GM11168 (cell line): ENCODE results near the gene BNIP1.

Experiments
- in situ Hi-C: fragments of 300-500 bp; cut with MboI; formaldehyde crosslinking; loops from one replicate; pipeline ENCODE4 v1.12.0; 2022; ENCODE audit warnings: low sequenced_read_pairs; ENCODE audit not compliant: unreplicated experiment

Gene BNIP1

DNA sequence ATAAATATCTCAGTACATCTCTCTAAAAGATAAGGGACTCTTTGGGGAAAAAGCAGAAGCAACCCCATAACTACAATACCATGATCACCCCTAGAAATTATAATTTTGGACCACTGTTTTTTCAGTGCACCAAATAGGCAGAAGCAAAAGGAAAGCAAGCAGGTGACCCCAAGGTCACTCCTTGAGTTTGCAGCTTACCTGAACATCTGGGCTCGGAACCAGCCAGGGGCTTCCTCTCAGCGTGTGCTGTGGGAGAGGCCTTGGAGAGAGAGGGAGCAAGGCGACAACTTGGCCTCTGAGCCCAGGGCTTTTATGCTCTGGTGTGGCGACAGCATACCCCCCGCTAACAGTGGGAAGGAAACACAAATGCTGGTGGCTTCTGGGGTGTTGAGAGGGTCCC is 16.8 kb downstream of the BNIP1 start:
- in situ Hi-C loops: no loop called here

DNA sequence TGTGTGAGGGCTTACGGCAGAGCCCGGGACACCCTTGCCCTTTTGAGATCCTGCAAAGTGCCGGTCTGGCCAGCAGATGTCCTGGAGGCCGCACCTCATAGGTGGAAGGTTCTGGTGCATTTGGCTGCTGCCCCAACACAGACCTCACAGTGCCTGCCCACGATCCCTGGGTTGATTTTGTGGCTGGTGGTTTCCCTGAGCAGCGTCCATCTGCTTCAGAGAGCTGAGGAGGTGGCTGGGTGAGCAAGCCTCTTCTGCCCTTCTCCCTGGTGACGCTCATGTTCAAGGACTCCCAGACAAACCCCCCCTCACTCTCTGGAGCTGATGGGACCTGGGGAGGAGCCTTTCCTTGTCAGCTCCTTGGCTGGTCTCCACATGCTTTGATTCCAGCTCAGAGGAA is 18.9 kb downstream of the BNIP1 start:
- in situ Hi-C loops: no loop called here

DNA sequence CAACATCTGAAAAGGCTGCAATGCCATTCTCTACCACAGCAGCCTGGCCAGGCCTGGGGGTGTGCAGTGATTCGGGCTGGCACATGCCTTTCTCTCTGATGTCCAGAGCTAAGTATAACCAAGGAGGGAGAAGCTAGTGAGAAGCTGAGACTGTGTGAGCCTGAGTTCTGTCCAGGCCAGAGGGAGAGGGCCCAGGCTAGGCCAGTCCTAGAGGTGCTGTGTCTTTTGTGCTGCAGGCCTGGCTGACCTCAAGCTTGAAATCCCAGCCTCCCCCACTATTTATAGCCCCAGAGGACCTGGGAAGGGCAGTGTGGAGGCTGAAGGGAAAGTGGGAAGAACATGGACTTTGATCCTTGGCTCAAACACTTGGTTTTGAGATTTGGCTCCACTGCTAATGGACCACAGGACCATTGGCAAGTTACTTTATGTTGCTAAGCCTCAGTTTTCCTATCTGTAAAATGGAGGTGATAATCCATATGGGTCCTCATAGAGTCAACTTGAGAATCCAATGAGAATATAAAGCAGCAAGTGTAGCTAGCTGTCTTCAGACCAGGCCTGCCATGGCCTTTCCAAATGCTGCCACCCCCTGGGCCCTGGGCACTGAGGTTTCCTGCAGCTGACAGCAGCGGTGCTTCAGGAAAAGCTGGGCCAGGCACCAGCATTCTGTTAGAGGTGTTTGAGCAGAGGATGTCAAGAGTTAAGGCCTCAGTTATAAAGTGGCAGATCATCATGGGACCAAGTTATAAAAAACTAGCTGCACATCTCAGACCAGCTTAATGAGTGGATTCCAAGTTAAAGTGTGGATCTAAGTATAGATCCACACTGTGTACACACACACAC is 21.1 kb downstream of the BNIP1 start:
- in situ Hi-C loops: no loop called here

DNA sequence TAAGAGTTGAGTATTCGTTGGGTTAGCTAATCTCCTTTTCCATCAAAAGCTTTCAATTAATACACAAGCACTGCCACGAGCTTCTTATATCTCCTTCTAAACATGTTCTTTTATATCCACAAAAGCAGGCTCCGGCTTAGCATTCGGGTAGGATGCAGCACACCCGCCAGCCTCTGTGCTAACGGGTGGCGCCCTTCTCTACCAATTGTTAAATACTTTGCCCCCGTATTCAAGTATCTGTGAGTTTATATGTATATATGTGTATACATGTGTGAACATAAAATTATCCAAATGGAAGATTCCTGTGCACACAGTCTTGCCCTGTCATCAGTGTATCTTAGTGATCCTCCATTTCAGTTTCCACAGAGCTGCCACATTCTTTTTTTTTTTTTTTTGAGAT is 27.8 kb downstream of the BNIP1 start:
- in situ Hi-C loops: no loop called here

DNA sequence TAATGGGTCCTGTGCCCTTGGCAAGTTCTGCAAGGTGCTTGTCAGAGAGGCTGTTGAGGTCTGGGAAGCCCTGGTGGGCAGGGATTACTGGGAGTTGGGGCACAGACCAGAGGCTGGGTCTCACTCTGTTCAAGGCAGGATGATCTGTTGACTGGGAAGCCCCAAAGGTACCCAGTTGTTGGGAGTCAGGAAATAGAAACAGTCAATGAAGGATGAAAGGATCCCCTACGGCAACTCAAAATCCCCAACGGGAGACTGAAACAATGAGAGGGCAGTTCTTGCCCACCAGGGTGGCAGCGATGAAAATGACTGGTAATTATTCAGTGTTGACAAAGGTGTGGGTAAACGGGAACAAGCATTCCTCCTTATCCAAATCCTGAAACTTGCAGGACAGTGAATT is 31.2 kb downstream of the BNIP1 start:
- in situ Hi-C loops: no loop called here

DNA sequence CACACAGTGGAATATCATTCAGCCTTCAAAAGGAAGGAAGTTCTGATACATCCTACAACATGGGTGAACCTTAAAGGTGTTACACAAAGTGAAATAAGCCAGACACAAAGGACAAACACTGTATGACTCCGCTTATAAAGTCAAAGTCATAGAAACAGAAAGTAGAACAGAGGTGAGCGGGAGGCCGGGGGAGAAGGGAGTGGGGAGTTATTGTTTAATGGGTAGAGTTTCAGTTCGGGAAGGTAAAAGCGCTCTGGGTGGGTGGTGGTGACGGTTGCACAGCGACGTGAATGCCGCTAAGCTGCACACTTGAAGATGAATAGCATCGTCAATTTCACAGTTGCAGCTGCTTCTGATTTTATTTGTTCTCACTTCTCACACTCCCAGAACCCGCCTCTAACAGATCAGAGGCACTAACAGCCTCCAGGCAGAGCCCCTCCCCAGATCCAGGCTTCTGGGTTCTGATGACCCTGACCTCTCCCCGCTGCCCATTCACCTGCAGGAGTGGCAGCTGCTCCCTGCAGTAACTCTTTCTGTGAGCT is 34.1 kb downstream of the BNIP1 start:
- in situ Hi-C loops: no loop called here

DNA sequence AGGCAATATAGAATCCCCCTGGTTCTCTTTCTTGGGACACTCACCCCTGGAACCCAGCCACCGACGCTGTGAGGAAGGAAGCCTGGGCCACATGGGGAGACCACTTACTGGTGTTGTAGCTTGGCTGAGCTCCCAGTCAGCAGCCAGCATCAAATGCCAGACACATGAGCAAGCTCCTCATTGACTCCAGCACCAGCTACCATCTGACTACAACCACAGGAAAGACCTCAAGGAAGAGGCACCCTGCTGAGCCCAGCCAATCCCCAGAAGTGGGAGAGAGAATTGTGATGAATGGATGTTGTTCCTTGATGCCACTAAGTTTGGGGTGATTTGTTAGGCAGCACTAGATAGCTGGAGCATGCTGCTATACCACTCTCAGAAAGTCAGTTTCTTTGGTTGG is 36.0 kb downstream of the BNIP1 start:
- in situ Hi-C loops: no loop called here

DNA sequence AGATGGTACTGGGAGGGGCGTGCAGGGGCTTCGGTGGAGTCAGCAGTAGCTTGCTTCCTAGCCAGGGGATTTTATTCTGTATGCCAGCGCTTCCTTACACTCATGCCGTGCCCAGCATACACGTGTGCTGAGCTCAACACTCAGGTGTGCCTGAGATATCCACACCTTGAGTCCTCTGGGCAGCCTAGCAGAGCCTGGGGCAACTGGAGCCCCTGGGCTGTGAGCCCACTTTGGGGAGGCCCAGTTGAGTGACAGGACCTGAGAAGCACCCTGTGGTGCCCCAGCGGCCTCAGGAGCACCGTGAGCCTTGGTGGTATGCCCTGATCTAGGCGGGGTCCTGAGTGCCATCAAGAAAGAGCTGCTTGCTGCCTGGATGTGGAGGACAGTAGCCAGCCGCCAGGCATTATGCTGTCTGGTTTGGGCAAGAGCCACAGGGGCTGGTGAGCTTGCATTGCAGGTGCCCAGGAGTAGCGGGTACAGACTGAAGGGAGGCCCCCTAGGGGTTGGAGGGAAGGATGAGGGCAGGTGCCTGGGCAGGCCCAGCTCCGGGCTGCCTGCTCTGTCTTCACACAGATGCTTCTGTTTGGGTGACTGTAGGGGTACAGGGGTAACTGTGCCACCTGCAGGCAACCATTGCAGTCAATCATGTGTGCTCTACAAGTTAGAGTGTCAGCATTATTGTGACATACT is 42.9 kb downstream of the BNIP1 start:
- in situ Hi-C loops: no loop called here

DNA sequence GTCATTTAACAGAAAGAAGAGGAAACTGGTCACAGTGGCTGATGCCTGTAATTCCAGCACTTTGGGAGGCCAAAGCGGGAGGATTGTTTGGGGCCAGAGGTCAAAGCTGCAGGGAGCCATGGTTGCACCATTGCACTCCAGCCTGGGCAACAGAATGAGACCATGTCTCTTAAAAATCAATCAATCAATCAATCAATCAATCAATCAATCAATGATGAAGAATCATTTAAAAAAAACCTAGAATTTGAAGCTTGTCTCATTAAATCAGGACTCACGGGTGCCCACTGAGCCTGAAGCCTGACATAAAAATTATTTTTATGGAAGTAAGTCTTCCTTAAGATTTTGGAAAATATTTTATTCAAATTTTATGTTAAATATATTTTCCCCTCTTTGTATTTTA is 43.9 kb downstream of the BNIP1 start:
- in situ Hi-C loops: no loop called here

DNA sequence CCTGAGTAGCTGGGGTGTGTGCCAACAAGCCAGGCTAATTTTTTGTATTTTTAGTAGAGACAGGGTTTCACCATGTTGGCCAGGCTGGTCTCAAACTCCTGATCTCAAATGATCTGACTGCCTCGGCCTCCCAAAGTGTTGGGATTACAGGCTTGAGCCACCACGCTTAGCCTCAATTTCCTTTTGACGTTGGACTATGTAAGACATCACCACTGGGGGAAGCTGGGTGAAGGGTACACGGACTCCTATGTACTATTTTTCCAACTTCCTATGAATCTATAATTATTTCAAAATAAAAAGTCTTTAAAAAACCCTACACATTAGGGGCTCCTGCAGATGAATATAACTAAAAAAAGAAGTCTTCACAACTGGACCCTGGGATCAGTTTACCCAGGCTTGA is 46.7 kb downstream of the BNIP1 start:
- in situ Hi-C loops: no loop called here

DNA sequence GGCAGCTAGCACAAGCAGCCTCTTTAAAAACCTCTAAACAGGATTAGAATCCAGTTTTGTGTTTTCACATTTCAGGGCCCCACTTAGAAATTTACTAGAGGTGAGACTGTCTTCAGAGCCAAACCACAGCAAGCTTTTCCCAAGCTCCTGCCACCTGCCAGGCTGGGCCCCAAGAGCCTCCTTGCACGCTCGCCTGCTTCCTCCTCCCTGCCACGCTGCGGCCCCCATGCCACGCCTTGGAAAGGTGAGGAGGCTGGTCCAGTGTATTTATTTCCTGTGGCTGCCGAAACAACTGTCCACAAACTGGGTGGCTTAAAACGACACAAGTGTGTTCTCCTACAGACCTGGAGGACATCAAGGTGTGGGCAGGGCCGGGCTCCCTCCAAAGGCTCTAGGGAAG is 47.2 kb downstream of the BNIP1 start:
- in situ Hi-C loops: no loop called here

DNA sequence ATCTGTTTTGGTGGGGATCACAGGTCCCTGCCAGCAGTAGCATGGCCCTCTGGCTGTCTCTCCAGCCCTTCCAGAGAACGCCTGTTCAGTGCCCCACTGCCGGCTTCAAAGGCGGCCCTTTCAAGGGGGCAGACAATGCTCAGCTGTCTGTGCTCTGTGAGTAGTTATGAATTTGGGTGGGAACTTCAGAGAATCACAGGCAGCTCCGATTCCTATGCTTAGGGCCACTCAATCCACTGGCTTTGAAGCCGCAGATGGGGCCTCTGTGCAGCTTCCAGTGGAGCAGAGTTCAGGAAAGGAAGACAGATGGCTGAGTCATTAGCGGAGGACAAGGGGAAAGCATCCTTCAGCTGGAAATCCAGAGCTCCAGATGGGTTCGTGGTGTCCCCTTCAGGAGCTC is 48.2 kb downstream of the BNIP1 start:
- in situ Hi-C loops: no loop called here

DNA sequence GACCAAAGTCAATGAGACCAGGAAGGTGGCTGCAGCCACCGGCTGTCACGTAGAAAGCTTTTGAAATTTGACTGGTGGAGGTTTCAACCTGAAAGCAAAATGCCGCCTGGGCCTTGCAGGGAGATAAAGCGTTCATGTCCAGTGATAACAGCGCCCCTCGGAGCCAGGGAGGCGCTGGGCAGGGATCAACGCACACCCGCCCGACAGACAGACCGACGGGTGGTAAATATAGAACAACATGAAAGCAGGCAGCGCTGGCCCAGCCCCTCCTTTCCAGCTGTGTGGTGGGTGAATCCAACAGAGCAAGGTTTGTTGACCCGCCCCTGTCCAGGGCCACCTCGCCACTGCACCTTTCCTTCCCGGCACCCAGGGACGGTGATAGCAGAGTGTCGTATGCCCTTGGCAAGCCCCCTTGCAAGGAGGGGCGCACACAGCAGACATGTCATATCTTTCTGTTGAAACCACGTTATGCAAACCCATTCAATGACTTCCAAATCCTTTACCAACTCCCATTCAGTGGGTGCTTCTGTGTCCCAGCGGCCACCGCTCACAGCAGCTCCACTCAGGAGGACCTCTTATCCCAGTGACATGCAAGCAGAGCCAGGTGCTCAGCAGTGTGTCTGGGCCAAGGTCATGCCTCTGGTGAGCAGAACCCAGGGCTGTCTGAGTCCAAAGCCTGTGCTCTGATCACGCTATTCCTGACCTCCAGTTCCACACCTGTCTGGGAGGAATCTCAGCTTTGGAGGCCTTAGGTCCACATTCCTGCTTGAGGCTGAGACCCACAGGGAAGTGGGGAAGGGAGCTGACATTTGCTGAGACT is 52.0 kb downstream of the BNIP1 start:
- in situ Hi-C loops: no loop called here

DNA sequence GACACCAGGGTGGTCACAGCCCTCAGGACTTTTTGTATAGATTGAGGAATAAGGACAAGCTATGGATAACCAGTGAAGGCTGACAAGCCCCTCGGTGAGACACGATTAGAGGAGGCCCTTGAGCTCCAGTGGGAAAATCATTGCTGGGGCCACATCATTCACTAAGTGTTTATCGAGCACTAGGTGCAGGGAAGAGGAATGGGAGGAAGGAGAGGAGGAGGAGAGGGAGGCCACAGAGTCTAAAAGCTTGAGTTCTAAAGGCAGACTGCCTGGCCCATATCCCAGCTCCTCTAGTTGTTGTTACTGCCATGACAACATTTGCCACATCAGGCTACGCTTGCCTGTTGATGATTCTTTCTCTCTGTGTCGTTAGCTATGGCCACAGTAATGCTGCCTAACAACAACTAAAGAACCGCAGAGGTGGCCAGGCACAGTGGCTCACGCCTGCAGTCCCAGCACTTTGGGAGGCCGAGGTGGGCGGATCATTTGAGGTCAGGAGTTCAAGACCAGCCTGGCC is 53.1 kb downstream of the BNIP1 start:
- in situ Hi-C loops: no loop called here

DNA sequence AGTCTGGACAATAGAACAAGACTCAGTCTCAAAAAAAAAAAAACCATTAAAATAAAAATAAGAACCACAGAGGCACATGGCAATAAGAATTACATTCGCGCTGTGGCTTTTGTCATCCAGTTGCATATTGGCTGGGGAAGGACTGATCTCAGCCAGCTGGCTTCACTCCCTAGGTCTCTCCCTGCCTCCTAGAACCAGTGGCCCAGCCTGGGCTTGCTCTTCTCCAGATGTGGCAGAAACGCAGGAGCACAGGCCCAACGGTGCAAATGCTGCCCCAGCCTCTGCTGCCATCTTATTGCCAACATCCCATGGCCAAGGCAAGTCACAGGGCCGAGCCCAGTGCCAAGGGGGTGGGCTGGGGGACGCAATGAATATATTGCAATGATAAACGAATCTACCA is 53.7 kb downstream of the BNIP1 start:
- in situ Hi-C loops: no loop called here

DNA sequence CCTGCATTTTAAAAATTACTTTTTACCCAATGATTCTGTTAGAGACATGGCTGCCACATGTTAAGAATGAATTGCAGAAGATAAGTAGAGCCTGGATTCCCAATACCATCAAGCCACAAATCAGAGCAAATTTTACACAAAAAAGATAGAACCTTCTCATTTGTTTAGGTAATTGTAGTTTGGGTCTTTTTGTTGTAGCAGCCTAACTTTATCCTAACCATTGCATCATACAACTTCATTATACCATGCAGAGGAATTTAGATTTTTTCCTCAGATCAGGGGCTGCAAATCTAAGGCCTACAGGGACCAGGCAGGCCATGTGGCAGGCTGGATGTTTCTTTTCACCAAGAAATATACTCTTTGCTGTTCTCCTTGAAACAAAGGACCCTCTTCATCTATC is 56.0 kb downstream of the BNIP1 start:
- in situ Hi-C loops: no loop called here

DNA sequence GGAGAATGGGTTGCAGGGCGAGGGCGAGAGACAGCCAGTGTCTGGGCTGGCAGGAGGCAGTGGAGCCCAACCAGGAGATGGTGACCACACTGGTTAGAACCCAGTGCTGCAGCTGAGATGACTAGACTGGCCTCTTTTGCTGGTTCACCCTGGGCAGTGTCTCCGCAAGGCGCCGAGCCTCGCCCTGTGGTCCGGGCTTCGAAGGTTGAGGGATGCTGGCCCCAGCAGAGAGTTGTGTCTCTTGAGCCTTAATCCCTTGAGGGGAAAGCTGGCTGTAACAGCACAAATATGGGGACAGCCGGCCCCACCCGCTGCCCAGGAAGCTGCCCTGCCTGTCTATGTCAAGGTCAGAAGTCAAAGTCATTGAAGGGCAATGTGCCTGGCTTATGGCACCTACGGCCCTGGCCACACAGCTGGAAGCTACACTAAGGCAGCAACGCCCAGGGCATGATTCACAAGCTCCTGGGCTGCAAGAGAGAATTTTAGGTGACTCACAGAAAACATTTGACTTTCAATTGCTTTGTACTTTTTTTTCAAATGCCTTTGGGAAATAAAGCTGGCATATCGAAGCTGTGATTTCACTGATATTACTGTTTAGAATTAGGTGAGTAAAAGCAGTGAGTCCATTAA is 57.4 kb downstream of the BNIP1 start:
- in situ Hi-C loops: no loop called here

DNA sequence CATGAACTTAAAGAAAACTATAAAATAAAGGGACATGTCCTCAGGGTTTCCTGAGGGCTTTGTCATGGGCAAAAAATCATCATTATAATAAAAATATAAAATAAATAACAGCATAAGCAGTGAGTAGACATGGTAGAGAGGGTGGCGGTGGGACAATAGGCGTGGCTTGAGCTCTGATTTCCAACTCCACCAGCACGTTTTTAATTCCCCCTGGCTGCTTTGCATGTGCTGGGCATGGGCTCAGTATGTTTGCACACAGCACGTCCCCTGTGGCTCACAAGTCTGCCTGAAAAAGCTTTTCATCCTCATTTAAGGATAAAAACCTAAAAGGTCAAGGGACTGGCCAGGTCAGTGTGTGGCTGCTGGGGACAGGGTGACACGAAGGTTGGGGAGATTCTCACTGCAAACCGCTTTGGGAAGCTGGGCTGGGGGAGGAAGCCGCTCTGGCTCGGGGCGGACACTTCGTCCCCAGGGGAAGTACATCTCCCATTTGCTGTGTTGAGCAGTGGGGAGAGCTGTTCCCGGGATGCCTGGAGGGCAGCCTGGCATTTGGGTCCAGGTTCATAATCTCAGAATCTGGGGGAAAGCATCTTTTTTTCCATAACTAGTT is 58.0 kb downstream of the BNIP1 start:
- in situ Hi-C loops: no loop called here

DNA sequence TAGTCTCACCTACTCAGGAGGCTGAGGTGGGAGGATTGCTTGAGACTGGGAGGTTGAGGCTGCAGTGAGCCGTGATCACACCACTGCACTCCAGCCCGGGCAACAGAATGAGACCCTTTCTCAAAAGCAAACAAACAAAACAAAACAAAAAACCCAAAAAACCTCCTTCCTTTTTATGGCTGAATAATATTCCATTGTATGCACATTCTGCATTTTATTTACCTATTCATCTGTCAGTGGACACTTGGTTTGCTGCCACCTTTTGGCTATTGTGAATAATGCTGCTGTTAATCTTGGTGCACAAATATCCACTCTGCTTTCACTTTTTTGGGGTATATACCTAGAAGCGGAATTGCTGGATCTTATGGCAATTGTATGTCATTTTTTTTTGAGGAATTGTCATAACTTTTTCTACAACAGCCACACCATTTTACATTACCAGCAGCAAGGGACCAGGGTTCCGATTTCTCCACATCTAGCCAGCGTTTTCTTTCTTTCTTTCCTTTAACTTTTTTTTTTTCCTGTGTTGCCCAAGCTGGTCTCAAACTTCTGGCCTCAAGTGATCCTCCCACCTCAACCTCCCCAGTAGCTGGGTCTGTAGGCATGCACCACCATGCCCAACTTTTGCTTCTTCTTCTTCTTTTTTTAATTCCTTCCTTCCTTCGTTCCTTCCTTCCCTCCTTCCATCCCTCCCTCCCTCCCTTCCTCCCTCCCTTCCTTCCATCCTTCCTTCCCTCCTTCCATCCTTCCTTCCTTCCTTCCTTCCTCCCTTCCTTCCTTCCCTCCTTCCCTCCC is 60.1 kb downstream of the BNIP1 start:
- in situ Hi-C loops: no loop called here
